H1 (cell line): ENCODE measurements around the gene MROH2B.

Experiments used
- ATF3 ChIP-seq: IDR thresholded peaks from 2 replicates; pipeline ENCODE4 v1.6.1; 2011; ENCODE audit warnings: low read depth, mild to moderate bottlenecking, low read length; ENCODE audit not compliant: insufficient read depth
- CHD2 ChIP-seq: IDR thresholded peaks from 2 replicates; pipeline ENCODE4 v1.6.1; 2012; ENCODE audit warnings: low read length, improper control_type of control experiment
- CTCF ChIP-seq, 3 experiments: IDR thresholded peaks; 1 replicate in 2 of 3; 2 replicates in 1 of 3; pipeline versions ENCODE4 v1.5.1 to v1.6.1; 2011; ENCODE audit warnings: low read length in 3 of 3, mild to moderate bottlenecking in 3 of 3, inconsistent platforms in 2 of 3, low read depth in 1 of 3, moderate library complexity in 1 of 3; ENCODE audit not compliant: insufficient read depth in 1 of 3; ENCODE audit errors: control extremely low read depth in 1 of 3
- MAX ChIP-seq: IDR thresholded peaks from 2 replicates; pipeline ENCODE4 v1.6.1; 2012; ENCODE audit warnings: inconsistent platforms
- POLR2A ChIP-seq, 2 experiments: IDR thresholded peaks; 1 replicate in 1 of 2; 2 replicates in 1 of 2; pipeline ENCODE4 v1.6.1; 2011; ENCODE audit warnings: low read depth in 2 of 2, low read length in 2 of 2, mild to moderate bottlenecking in 2 of 2; ENCODE audit errors: control extremely low read depth in 1 of 2
- POLR2AphosphoS5 ChIP-seq: IDR thresholded peaks from 2 replicates; pipeline ENCODE4 v1.6.1; 2011; ENCODE audit warnings: low read depth, low read length
- POU5F1 ChIP-seq: IDR thresholded peaks from 2 replicates; pipeline ENCODE4 v1.6.1; 2011; ENCODE audit warnings: low read depth, mild to moderate bottlenecking, low read length, moderate library complexity

- no peak for TF ChIP-seq POLR2AphosphoS5
- no peak for TF ChIP-seq POU5F1
- no peak for TF ChIP-seq MAX
- no peak for TF ChIP-seq CTCF (IDR thresholded peaks at IDR 0.05; ENCODE audit: control extremely low read depth in 1 of 3, insufficient read depth in 1 of 3, low read depth in 1 of 3, low read length in 3 of 3)
- TF ChIP-seq CHD2, result no peak
- TF ChIP-seq ATF3, result no peak
- no peak for TF ChIP-seq POLR2A (IDR thresholded peaks at IDR 0.05; ENCODE audit: control extremely low read depth in 1 of 2, low read depth in 2 of 2, low read length in 2 of 2)
Measured at GRCh38 chr5:40976836-40977235, 94.3 kb downstream of the MROH2B start.
